WTC11 (cell line): ENCODE results near the gene DCP1B.

Experiments used
- ATF2 ChIP-seq: sonication (generic); formaldehyde crosslinking; IDR thresholded peaks from 2 replicates; pipeline ENCODE4 v1.8.1; 2022; ENCODE audit warnings: low read depth, missing genetic modification reagents, borderline replicate concordance
- E2F4 ChIP-seq: sonication (generic); formaldehyde crosslinking; IDR thresholded peaks from 2 replicates; pipeline ENCODE4 v1.8.1; 2022; ENCODE audit warnings: low read depth, mild to moderate bottlenecking, moderate library complexity, missing genetic modification reagents, borderline replicate concordance
- IRF2 ChIP-seq: sonication (generic); formaldehyde crosslinking; IDR thresholded peaks from 2 replicates; pipeline ENCODE4 v1.8.0; 2022; ENCODE audit warnings: low read depth, missing genetic modification reagents, borderline replicate concordance
- ZNF232 ChIP-seq: sonication (generic); formaldehyde crosslinking; IDR thresholded peaks from 2 replicates; pipeline ENCODE4 v1.8.0; 2022; ENCODE audit warnings: mild to moderate bottlenecking, missing genetic modification reagents
- TF ChIP-seq, protein P1 (sequence below): fragments of 200-600 bp; IDR thresholded peaks from 2 replicates; pipeline ENCODE4 v1.8.0; 2022; ENCODE audit warnings: antibody characterized with exemption

- TF ChIP-seq ATF2 (no peak), E2F4 (CRISPR knock-in tag) (no peak), IRF2 (CRISPR knock-in tag) (no peak), ZNF232 (CRISPR knock-in tag) (no peak)
- TF ChIP-seq, protein P1, sequence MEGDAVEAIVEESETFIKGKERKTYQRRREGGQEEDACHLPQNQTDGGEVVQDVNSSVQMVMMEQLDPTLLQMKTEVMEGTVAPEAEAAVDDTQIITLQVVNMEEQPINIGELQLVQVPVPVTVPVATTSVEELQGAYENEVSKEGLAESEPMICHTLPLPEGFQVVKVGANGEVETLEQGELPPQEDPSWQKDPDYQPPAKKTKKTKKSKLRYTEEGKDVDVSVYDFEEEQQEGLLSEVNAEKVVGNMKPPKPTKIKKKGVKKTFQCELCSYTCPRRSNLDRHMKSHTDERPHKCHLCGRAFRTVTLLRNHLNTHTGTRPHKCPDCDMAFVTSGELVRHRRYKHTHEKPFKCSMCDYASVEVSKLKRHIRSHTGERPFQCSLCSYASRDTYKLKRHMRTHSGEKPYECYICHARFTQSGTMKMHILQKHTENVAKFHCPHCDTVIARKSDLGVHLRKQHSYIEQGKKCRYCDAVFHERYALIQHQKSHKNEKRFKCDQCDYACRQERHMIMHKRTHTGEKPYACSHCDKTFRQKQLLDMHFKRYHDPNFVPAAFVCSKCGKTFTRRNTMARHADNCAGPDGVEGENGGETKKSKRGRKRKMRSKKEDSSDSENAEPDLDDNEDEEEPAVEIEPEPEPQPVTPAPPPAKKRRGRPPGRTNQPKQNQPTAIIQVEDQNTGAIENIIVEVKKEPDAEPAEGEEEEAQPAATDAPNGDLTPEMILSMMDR: no peak
Observed at GRCh38 chr12:1928439-1929121, 75.7 kb downstream of the DCP1B start.
